Head of caudate nucleus (tissue), 42 donors: Measurements from ENCODE around the gene CARD6.

Experiments used
- DNase-seq, 42 donors: peaks; one replicate each; pipeline versions ENCODE4 v3.0.0 to v3.0.0-alpha.2; 2020 to 2021; ENCODE audit warnings: mixed read lengths in 7 of 42
- intact Hi-C: fragments of 100-400 bp; cut with DNase I; formaldehyde crosslinking; loops from one replicate; pipeline ENCODE4 v1.15.0; 2022

CARD6 gene

GRCh38 chr5:40826489-40827187, 14.5 kb upstream of the CARD6 start:
- intact Hi-C loops = no loop called here
- no peak for DNase-seq

- intact Hi-C loops = no loop called here
- DNase-seq = no peak
Measured at GRCh38 chr5:40827188-40827977, 13.8 kb upstream of the CARD6 start.

- intact Hi-C loops = no loop called here
- no peak for DNase-seq
Measured at GRCh38 chr5:40828021-40828631, 13.0 kb upstream of the CARD6 start.

GRCh38 chr5:40828690-40829661, 12.2 kb upstream of the CARD6 start:
- no peak for DNase-seq
- intact Hi-C loops = no loop called here

- DNase-seq = no peak
- intact Hi-C loops = no loop called here
Measured at GRCh38 chr5:40829748-40830533, 11.2 kb upstream of the CARD6 start.

GRCh38 chr5:40831346-40832210, 9.6 kb upstream of the CARD6 start:
- DNase-seq = peak in 12 of 42 donors; percentile 8 to 59 (median 44)
- intact Hi-C loops = no loop called here

- intact Hi-C loops = no loop called here
- DNase-seq = no peak
Measured at GRCh38 chr5:40832345-40832744, 8.8 kb upstream of the CARD6 start.

GRCh38 chr5:40833712-40834229, 7.4 kb upstream of the CARD6 start:
- no peak for DNase-seq
- intact Hi-C loops = no loop called here

- DNase-seq = peak in 4 of 42 donors; percentile 12 to 34 (median 21)
- intact Hi-C loops = no loop called here
Measured at GRCh38 chr5:40834391-40834848, 6.7 kb upstream of the CARD6 start.

- peak; percentile 93 to 99 (median 96) for DNase-seq
- intact Hi-C loops = loop anchor here (1.0 kb wide), 1 partner anchor 37 kb away; the partner anchor contains the start of gene PRKAA1
Measured at GRCh38 chr5:40834849-40835787, 6.0 kb upstream of the CARD6 start, which contains the start of gene RPL37. Gene RPL37, minus strand, starts transcription at chr5:40835222. Its CDS starts 37 bp downstream, at chr5:40835185.

- no peak for DNase-seq
- intact Hi-C loops = no loop called here
Measured at GRCh38 chr5:40838086-40838485, 3.1 kb upstream of the CARD6 start.

GRCh38 chr5:40842351-40842750, 1.2 kb downstream of the CARD6 start:
- intact Hi-C loops = no loop called here
- DNase-seq = no peak

- intact Hi-C loops = no loop called here
- DNase-seq = no peak
Measured at GRCh38 chr5:40844565-40844964, 3.4 kb downstream of the CARD6 start.

- DNase-seq = no peak
- intact Hi-C loops = no loop called here
Measured at GRCh38 chr5:40846371-40846770, 5.2 kb downstream of the CARD6 start.

GRCh38 chr5:40847525-40847924, 6.4 kb downstream of the CARD6 start:
- DNase-seq = no peak
- intact Hi-C loops = no loop called here
